Measurements from ENCODE around the gene FHOD3. TPM values are rescaled to one million over a fixed set of nuclear protein-coding genes. Genes with fewer than 3 reads are reported as not detected.

Gene FHOD3
- total and polyA plus RNA-seq, 7 experiments from 2014 or later, result not detected

DNA sequence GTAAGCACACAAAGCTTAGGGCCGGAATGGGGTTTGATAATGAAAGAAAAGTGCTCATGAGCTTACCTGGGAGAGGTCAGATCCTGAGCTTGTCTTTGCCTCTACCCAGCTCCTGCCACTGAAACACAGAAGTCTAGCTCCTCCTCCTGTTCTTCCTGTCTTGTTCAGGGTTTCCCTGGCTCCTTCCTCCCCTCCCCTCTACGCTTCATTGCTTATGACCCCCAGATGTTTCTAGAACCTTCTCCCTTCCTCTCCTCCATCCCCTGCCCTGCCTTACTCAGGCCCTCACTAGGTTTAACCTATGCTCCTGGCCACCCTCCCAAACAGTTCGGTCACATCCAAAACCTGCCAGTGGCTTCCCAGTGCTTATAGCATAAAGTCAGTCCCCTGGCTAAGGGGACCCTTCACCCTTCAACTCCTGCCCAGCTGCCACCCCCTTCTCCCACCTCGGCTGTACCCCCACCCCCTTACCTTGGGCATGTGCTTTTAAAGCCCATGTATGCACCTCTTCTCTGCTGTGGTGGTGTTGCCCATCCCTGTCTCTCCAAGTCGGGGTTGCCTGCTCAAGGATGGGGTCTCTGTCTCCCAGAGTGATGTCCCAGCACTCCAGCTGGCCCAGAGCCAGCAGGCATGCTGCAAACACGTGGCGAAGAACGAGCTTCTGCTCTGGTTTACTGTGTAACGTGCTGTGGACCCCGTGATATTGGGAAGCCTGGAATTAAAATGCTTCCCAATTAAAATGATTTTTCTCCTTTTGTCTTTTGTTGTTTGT lies 297.7 kb downstream of the FHOD3 start:
- POLR2A ChIA-PET, result no interaction called here
- Histone ChIP-seq H3K36me3 (ENCODE audit: control insufficient read depth in 2 of 3, insufficient read depth in 3 of 3, low read length in 3 of 3) (no peaks in the 10 kb centered on the region), H3K4me1 (ENCODE audit: control insufficient read depth in 2 of 2, insufficient read depth in 2 of 2, low read length in 2 of 2) (no peaks in the 10 kb centered on the region), H3K9me3 (ENCODE audit: control insufficient read depth in 2 of 3, low read length in 3 of 3) (no peaks in the 10 kb centered on the region), H3K27ac (ENCODE audit: low read depth, low read length) (no peak overlapping the region), H3K27me3 (ENCODE audit: control insufficient read depth in 2 of 2, insufficient read depth in 2 of 2, low read length in 2 of 2) (no peaks in the 10 kb centered on the region), H3K4me3 (ENCODE audit: low read length) (no peak overlapping the region)
- Mint-ChIP-seq H3K4me1 (peaks cover 0 to 2% (median 0%) of the 10 kb centered on the region in 7 donors), H3K27me3 (peaks cover 0 to 4% (median 0%) of the 10 kb centered on the region in 5 donors), H3K27ac (no peak overlapping the region), H3K36me3 (no peaks in the 10 kb centered on the region), H3K9me3 (no peaks in the 10 kb centered on the region), H3K4me3 (no peak overlapping the region)
- no peak for DNase-seq
- CTCF ChIA-PET, result no interaction called here
- intact Hi-C loops (cut with micrococcal nuclease), result no loop called here
- ATAC-seq, result no peak

DNA sequence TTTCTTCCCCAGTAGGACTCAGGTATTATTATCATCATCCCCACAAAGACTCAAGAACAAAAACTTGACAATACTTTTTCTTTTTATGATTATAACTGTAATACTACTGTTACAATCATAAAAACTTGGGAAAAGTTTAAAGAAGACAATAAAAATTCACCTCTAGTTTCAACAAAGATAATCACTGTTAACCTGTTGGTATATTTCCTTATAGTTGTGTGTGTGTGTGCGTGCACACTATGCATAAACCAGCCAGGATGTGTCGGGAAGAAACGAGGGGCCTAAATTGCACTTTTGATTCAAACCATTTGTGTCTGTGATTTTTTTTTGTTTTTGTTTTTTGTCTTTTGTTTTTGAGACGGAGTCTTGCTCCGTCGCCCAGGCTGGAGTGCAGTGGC lies 298.3 kb downstream of the FHOD3 start:
- CTCF ChIA-PET, result no interaction called here
- Mint-ChIP-seq H3K27me3 (peaks cover 0 to 4% (median 0%) of the 10 kb centered on the region in 5 donors), H3K27ac (no peak overlapping the region), H3K4me3 (no peak overlapping the region), H3K9me3 (no peaks in the 10 kb centered on the region), H3K36me3 (no peaks in the 10 kb centered on the region), H3K4me1 (peaks cover 0 to 2% (median 0%) of the 10 kb centered on the region in 7 donors)
- no peak overlapping the region for H3K4me3 ChIP-seq (ENCODE audit: low read length)
- H3K27ac ChIP-seq (ENCODE audit: low read depth, low read length), result no peak overlapping the region
- no peaks in the 10 kb centered on the region for H3K27me3 ChIP-seq (ENCODE audit: control insufficient read depth in 2 of 2, insufficient read depth in 2 of 2, low read length in 2 of 2)
- intact Hi-C loops (cut with micrococcal nuclease), result no loop called here
- no peaks in the 10 kb centered on the region for H3K9me3 ChIP-seq (ENCODE audit: control insufficient read depth in 2 of 3, low read length in 3 of 3)
- no peak for ATAC-seq
- POLR2A ChIA-PET, result no interaction called here
- H3K36me3 ChIP-seq (ENCODE audit: control insufficient read depth in 2 of 3, insufficient read depth in 3 of 3, low read length in 3 of 3), result no peaks in the 10 kb centered on the region
- H3K4me1 ChIP-seq (ENCODE audit: control insufficient read depth in 2 of 2, insufficient read depth in 2 of 2, low read length in 2 of 2), result no peaks in the 10 kb centered on the region
- no peak for DNase-seq

DNA sequence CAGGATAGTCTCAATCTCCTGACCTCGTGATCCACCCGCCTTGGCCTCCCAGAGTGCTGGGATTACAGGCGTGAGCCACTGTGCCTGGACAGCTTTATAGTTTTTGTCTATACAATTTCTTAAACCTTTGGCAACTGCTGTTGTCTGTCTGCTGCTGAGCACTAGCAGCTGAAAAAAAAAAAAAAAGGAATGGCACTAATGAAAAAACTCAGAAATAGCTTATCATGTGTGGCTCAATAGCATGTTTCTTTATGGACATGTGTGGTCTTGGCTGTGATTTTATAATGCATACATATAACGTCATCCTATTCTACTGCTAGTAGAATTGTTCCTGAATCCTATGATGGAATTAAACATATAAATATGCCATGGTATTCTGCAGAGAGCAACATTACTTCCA lies 300.1 kb downstream of the FHOD3 start:
- CTCF ChIA-PET, result no interaction called here
- POLR2A ChIA-PET, result no interaction called here

DNA sequence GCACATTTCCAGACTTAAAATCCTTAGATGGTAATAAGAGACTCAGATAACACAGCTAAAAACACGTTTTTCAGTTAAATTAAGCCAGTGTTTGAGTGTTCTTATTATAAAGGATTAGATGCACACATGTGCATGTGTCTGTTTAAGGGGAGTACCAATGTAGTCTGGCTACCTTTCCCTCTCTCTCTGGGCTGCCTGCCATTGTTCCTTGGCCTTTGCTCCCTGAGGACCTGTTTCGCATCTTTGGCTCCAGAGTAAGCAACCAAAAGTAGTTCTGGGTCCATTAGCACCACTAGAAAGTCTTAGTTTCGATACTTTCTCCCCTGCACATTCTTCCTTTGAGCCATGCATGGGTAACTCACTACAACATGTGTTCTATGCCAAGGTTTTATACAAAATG lies 303.0 kb downstream of the FHOD3 start:
- no peak for ATAC-seq
- Histone ChIP-seq H3K4me3 (ENCODE audit: low read length) (no peak overlapping the region), H3K4me1 (ENCODE audit: control insufficient read depth in 2 of 2, insufficient read depth in 2 of 2, low read length in 2 of 2) (no peaks in the 10 kb centered on the region), H3K9me3 (ENCODE audit: control insufficient read depth in 2 of 3, low read length in 3 of 3) (no peaks in the 10 kb centered on the region), H3K27ac (ENCODE audit: low read depth, low read length) (no peak overlapping the region), H3K36me3 (ENCODE audit: control insufficient read depth in 2 of 3, insufficient read depth in 3 of 3, low read length in 3 of 3) (no peaks in the 10 kb centered on the region), H3K27me3 (ENCODE audit: control insufficient read depth in 2 of 2, insufficient read depth in 2 of 2, low read length in 2 of 2) (no peaks in the 10 kb centered on the region)
- no peaks in the 10 kb centered on the region for H3K27me3 Mint-ChIP-seq
- H3K4me3 Mint-ChIP-seq, result no peak overlapping the region
- H3K4me1 Mint-ChIP-seq, result no peaks in the 10 kb centered on the region
- POLR2A ChIA-PET, result no interaction called here
- no peak for DNase-seq
- CTCF ChIA-PET, result interaction anchor here (0.8 kb wide), 1 partner anchor 442 kb away, joined by 3 read pairs; no protein-coding TSS in a partner anchor
- no peaks in the 10 kb centered on the region for H3K36me3 Mint-ChIP-seq
- intact Hi-C loops (cut with micrococcal nuclease), result no loop called here
- no peak overlapping the region for H3K27ac Mint-ChIP-seq
- peaks cover 0 to 5% (median 0%) of the 10 kb centered on the region in 11 donors for H3K9me3 Mint-ChIP-seq

More for the DNA sequence above, 300.1 kb downstream of the FHOD3 start:
- Histone ChIP-seq H3K4me1 (ENCODE audit: control insufficient read depth in 2 of 2, insufficient read depth in 2 of 2, low read length in 2 of 2) (no peaks in the 10 kb centered on the region), H3K4me3 (ENCODE audit: low read length) (no peak overlapping the region), H3K9me3 (ENCODE audit: control insufficient read depth in 2 of 3, low read length in 3 of 3) (no peaks in the 10 kb centered on the region), H3K36me3 (ENCODE audit: control insufficient read depth in 2 of 3, insufficient read depth in 3 of 3, low read length in 3 of 3) (no peaks in the 10 kb centered on the region), H3K27me3 (ENCODE audit: control insufficient read depth in 2 of 2, insufficient read depth in 2 of 2, low read length in 2 of 2) (no peaks in the 10 kb centered on the region), H3K27ac (ENCODE audit: low read depth, low read length) (no peak overlapping the region)
- no peaks in the 10 kb centered on the region for H3K36me3 Mint-ChIP-seq
- peaks cover 0 to 2% (median 0%) of the 10 kb centered on the region in 7 donors for H3K4me1 Mint-ChIP-seq
- ATAC-seq (no peak), DNase-seq (no peak)
- H3K4me3 Mint-ChIP-seq, result no peak overlapping the region
- H3K27ac Mint-ChIP-seq, result no peak overlapping the region
- H3K27me3 Mint-ChIP-seq, result peaks cover 0 to 4% (median 0%) of the 10 kb centered on the region in 5 donors
- intact Hi-C loops (cut with micrococcal nuclease), result no loop called here
- H3K9me3 Mint-ChIP-seq, result peaks cover 0 to 4% (median 0%) of the 10 kb centered on the region in 11 donors

DNA sequence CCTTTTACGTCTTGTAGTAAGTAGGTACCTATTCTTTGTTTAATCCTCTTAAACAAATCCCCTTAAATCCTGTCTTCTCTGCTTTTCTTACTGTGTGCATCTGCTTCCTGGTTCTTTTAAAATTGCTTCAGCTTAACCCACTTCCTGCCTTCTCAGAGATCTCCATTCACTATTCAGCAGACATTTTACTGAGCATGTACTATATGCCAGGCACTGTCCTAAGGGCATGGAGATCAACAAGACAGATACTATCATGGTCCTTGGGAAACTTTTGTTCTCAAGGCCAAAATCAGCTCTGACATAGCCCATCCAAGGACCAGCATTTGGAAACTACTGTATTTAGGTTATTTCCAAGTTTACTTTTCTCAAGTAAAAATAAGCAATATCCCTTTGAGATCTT lies 303.8 kb downstream of the FHOD3 start:
- ATAC-seq (no peak), DNase-seq (no peak)
- Histone ChIP-seq H3K27me3 (ENCODE audit: control insufficient read depth in 2 of 2, insufficient read depth in 2 of 2, low read length in 2 of 2) (no peaks in the 10 kb centered on the region), H3K4me3 (ENCODE audit: low read length) (no peak overlapping the region), H3K36me3 (ENCODE audit: control insufficient read depth in 2 of 3, insufficient read depth in 3 of 3, low read length in 3 of 3) (no peaks in the 10 kb centered on the region), H3K27ac (ENCODE audit: low read depth, low read length) (no peak overlapping the region), H3K9me3 (ENCODE audit: control insufficient read depth in 2 of 3, low read length in 3 of 3) (no peaks in the 10 kb centered on the region), H3K4me1 (ENCODE audit: control insufficient read depth in 2 of 2, insufficient read depth in 2 of 2, low read length in 2 of 2) (no peaks in the 10 kb centered on the region)
- POLR2A ChIA-PET, result no interaction called here
- no peaks in the 10 kb centered on the region for H3K36me3 Mint-ChIP-seq
- no peak overlapping the region for H3K27ac Mint-ChIP-seq
- CTCF ChIA-PET, result no interaction called here
- H3K9me3 Mint-ChIP-seq, result peaks cover 0 to 5% (median 0%) of the 10 kb centered on the region in 11 donors
- H3K27me3 Mint-ChIP-seq, result no peaks in the 10 kb centered on the region
- no peak overlapping the region for H3K4me3 Mint-ChIP-seq
- intact Hi-C loops (cut with micrococcal nuclease), result no loop called here
- no peaks in the 10 kb centered on the region for H3K4me1 Mint-ChIP-seq

DNA sequence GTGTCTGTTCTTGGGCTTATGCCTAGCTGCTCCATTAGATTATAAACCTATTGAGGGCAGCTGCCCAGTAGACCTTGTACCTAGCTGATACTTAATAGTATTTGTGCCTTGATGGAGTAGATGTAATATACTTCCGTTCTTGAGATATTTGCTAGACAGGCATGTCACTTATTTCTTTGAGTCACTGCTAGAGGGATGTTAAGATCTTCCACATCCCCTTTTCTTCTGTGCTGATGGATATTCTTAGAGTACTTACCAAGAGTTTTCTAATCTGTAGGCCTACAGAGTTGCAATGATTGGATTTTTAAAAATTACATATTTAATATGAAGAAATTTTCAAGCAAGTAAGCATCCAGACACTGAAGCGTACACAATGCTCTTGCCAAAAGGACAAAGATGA lies 304.6 kb downstream of the FHOD3 start:
- ChIA-PET POLR2A (no interaction called here), CTCF (no interaction called here)
- H3K4me1 Mint-ChIP-seq, result no peaks in the 10 kb centered on the region

DNA sequence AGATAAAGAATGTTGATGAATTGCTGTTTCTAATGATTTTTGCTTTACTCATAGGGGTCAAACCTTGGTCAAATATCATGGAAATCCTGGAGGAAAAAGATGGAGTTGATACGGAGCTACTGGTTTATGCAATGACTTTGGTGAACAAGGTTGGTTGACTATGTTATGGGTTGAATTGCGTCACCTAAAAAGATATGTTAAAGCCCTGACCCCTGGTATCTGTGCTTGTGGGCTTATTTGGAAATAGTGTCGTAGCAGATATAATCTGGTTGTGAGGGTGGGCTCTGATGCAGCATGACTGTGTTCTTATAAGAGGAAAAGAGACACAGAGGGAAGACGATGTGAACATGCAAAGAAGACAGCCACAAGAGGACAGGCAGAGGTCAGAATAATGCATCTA lies 305.1 kb downstream of the FHOD3 start:
- Mint-ChIP-seq H3K27me3 (no peaks in the 10 kb centered on the region), H3K27ac (no peak overlapping the region), H3K9me3 (peaks cover 0 to 5% (median 0%) of the 10 kb centered on the region in 11 donors), H3K4me3 (no peak overlapping the region), H3K36me3 (no peaks in the 10 kb centered on the region), H3K4me1 (no peaks in the 10 kb centered on the region)
- no peaks in the 10 kb centered on the region for H3K9me3 ChIP-seq (ENCODE audit: control insufficient read depth in 2 of 3, low read length in 3 of 3)
- H3K27ac ChIP-seq (ENCODE audit: low read depth, low read length), result no peak overlapping the region
- ATAC-seq (peak; percentile 71), DNase-seq (no peak)
- CTCF ChIA-PET, result no interaction called here
- no peak overlapping the region for H3K4me3 ChIP-seq (ENCODE audit: low read length)
- POLR2A ChIA-PET, result no interaction called here
- H3K27me3 ChIP-seq (ENCODE audit: control insufficient read depth in 2 of 2, insufficient read depth in 2 of 2, low read length in 2 of 2), result no peaks in the 10 kb centered on the region
- intact Hi-C loops (cut with micrococcal nuclease), result no loop called here
- H3K36me3 ChIP-seq (ENCODE audit: control insufficient read depth in 2 of 3, insufficient read depth in 3 of 3, low read length in 3 of 3), result no peaks in the 10 kb centered on the region
- no peaks in the 10 kb centered on the region for H3K4me1 ChIP-seq (ENCODE audit: control insufficient read depth in 2 of 2, insufficient read depth in 2 of 2, low read length in 2 of 2)

More for the DNA sequence above, 304.6 kb downstream of the FHOD3 start:
- intact Hi-C loops (cut with micrococcal nuclease), result no loop called here
- H3K9me3 Mint-ChIP-seq, result peaks cover 0 to 5% (median 0%) of the 10 kb centered on the region in 11 donors
- Histone ChIP-seq H3K4me1 (ENCODE audit: control insufficient read depth in 2 of 2, insufficient read depth in 2 of 2, low read length in 2 of 2) (no peaks in the 10 kb centered on the region), H3K36me3 (ENCODE audit: control insufficient read depth in 2 of 3, insufficient read depth in 3 of 3, low read length in 3 of 3) (no peaks in the 10 kb centered on the region), H3K4me3 (ENCODE audit: low read length) (no peak overlapping the region), H3K9me3 (ENCODE audit: control insufficient read depth in 2 of 3, low read length in 3 of 3) (no peaks in the 10 kb centered on the region), H3K27me3 (ENCODE audit: control insufficient read depth in 2 of 2, insufficient read depth in 2 of 2, low read length in 2 of 2) (no peaks in the 10 kb centered on the region), H3K27ac (ENCODE audit: low read depth, low read length) (no peak overlapping the region)
- no peak overlapping the region for H3K27ac Mint-ChIP-seq
- no peaks in the 10 kb centered on the region for H3K27me3 Mint-ChIP-seq
- ATAC-seq, result peak; percentile 45
- no peak for DNase-seq
- H3K36me3 Mint-ChIP-seq, result no peaks in the 10 kb centered on the region
- no peak overlapping the region for H3K4me3 Mint-ChIP-seq

All from naive thymus-derived CD4-positive, alpha-beta T cell (primary cell).